Heart right ventricle (tissue), 16 donors: ENCODE data around the gene MAPKAPK2. TPM values are rescaled to one million over a fixed set of nuclear protein-coding genes. Genes with fewer than 3 reads are reported as not detected.

ENCODE experiments used
- ATAC-seq, 8 donors: fragments of 200-7000 bp; cut with Tn5 transposase; one replicate each; pipeline ENCODE4 v1.9.1; 2020; ENCODE audit warnings: mild to moderate bottlenecking in 8 of 8, moderate library complexity in 8 of 8, moderate number of reproducible peaks in 1 of 8
- DNase-seq, 2 donors: peaks; one replicate each; pipeline ENCODE4 v3.0.0-alpha.2; 2020
- H3K27ac ChIP-seq, 10 donors: fragments of 200-600 bp; sonication (generic) in 2 of 10; one replicate each; pipeline versions ENCODE4 v1.5.0 to v1.8.0; 2020 to 2022; ENCODE audit warnings: mild to moderate bottlenecking in 3 of 10
- H3K27me3 ChIP-seq, 7 donors: fragments of 200-600 bp; one replicate each; pipeline ENCODE4 v1.8.0; 2021 to 2022; ENCODE audit warnings: mild to moderate bottlenecking in 2 of 7
- H3K36me3 ChIP-seq, 9 donors: fragments of 200-600 bp; sonication (generic) in 1 of 9; one replicate each; pipeline versions ENCODE4 v1.5.0 to v1.8.0; 2020 to 2022; ENCODE audit warnings: mild to moderate bottlenecking in 2 of 9
- H3K4me1 ChIP-seq, 9 donors: fragments of 200-600 bp; sonication (generic) in 1 of 9; one replicate each; pipeline versions ENCODE4 v1.5.0 to v1.8.0; 2020 to 2022; ENCODE audit warnings: mild to moderate bottlenecking in 4 of 9
- H3K4me3 ChIP-seq, 10 donors: fragments of 200-600 bp; sonication (generic) in 2 of 10; one replicate each; pipeline versions ENCODE4 v1.5.0 to v1.8.0; 2020 to 2022; ENCODE audit warnings: mild to moderate bottlenecking in 7 of 10, moderate library complexity in 2 of 10
- H3K9me3 ChIP-seq, 11 donors: fragments of 200-600 bp in 10 of 11; sonication (generic) in 2 of 11; one replicate each; pipeline versions ENCODE4 v1.5.0 to v1.8.0; 2013 to 2022; ENCODE audit warnings: mild to moderate bottlenecking in 2 of 11, control low read depth in 1 of 11, moderate library complexity in 1 of 11
- CTCF ChIP-seq, 9 donors: fragments of 200-600 bp; sonication (generic) in 2 of 9; IDR thresholded peaks; one replicate each; pipeline versions ENCODE4 v1.5.0 to v1.8.0; 2021 to 2022; ENCODE audit warnings: antibody characterized with exemption in 9 of 9, mild to moderate bottlenecking in 5 of 9, moderate library complexity in 1 of 9
- WGBS, 2 donors: extraction: QIAGEN DNeasy Blood & Tissue Kit; methylation state at CpG; one replicate each; pipeline ENCODE4 v1.1.7; 2013; ENCODE audit warnings: inconsistent platforms in 1 of 2; 5-methylcytosine and 5-hydroxymethylcytosine counted together
- intact Hi-C, 10 donors: fragments of 100-400 bp; cut with DNase I; formaldehyde crosslinking; loops; one replicate each; pipeline versions ENCODE4 v1.11.1 to v1.14.2; 2022
- polyA plus RNA-seq, 2 donors: library from polyadenylated mRNA; stranded (reverse); fragments of 200-250 nt; gene quantifications; one replicate each; pipeline ENCODE4 v1.2.3, GENCODE V29; 2013
- total RNA-seq, 10 donors: library from RNA; stranded (reverse); fragmentation: NEBNext Ultra II Directional in 3 of 10; extraction: Animal tissue kit (Norgen Biotek cat#: 25700) in 3 of 10; gene quantifications; one replicate each; pipeline versions ENCODE4 v1.2.1 to v1.2.4, GENCODE V29; 2021 to 2023
- donor health status: Arrhythmogenic right ventricular cardiomyopathy.
- donor health status: ischemic (EF 13 %, LVEDD 7.1; RV severe dilation, severe dysfunction).
- donor health status: healthy with polysubstance abuse.
- donor health status: DM: no; HTN: yes; CAD: no.
- donor health status: DM: no; HTN: no; CAD: no.
- donor health status: ischemic (EF 25% LVEDD 6.9; RV normal size, moderate dysfunction).
- donor health status: ischemic (EF 25% LVEDD 5.7; RV mildly dilated, moderate dysfunction).
- donor health status: healthy.
- donor health status: DM: yes; HTN: yes; CAD: no.
- donor health status: Ischemic cardiomyopathy.
- donor health status: ischemic (EF 35%, LVEDD 5.7; RV mildly dilated, moderate dysfunction).
- donor health status: nonischemic (EF 11% LVEDD 7.7; RV severe dilation, severe dysfunction).
- donor health status: DM: yes; HTN: yes; CAD: no.
- donor health status: PGD.
- donor health status: ischemic (EF 29% LVEDD 5.4; RV normal size, mild dysfunction).
- donor health status: nonischemic (EF 23%, LVEDD 6.1; RV moderate dilation, normal function).

Gene MAPKAPK2
- total and polyA plus RNA-seq, 12 donors: 101 to 323 (median 219) TPM

GRCh38 chr1:206657751-206658150, 27.0 kb upstream of the MAPKAPK2 start:
- WGBS, 2 donors: 29 to 34% methylated on average over 6 of the region's 6 CpGs
- DNase-seq (no peak), ATAC-seq (no peak)
- Histone ChIP-seq H3K36me3 (no peaks in the 10 kb centered on the region), H3K4me1 (peaks cover 25 to 93% (median 77%) of the 10 kb centered on the region in 9 donors), H3K4me3 (peak overlapping the region in 5 of 10 donors; percentile 0 to 40 (median 37)), H3K9me3 (no peaks in the 10 kb centered on the region), H3K27me3 (no peaks in the 10 kb centered on the region), H3K27ac (peak overlapping the region in 9 of 10 donors; percentile 69 to 96 (median 86))
- intact Hi-C loops: loop anchor here in 5 of 10 donors (2.0 to 10.0 kb wide), 5 partner anchors 33 to 67 kb away; no protein-coding TSS in a partner anchor
- no peak for TF ChIP-seq CTCF (IDR thresholded peaks at IDR 0.05)

GRCh38 chr1:206658264-206658980, 26.3 kb upstream of the MAPKAPK2 start:
- Histone ChIP-seq H3K27me3 (peaks cover 0 to 1% (median 0%) of the 10 kb centered on the region in 7 donors), H3K4me1 (peaks cover 20 to 93% (median 77%) of the 10 kb centered on the region in 9 donors), H3K36me3 (no peaks in the 10 kb centered on the region), H3K27ac (peak overlapping the region; percentile 68 to 96 (median 84)), H3K9me3 (no peaks in the 10 kb centered on the region), H3K4me3 (peak overlapping the region in 8 of 10 donors; percentile 0 to 40 (median 36))
- 12 to 18% methylated on average over 22 of the region's 22 CpGs for WGBS, 2 donors
- ATAC-seq (peak; percentile 40 to 73 (median 65)), DNase-seq (peak in 1 of 2 donors; percentile 53)
- intact Hi-C loops: loop anchor here in 5 of 10 donors (2.0 to 10.0 kb wide), 5 partner anchors 32 to 66 kb away; no protein-coding TSS in a partner anchor
- peak; percentile 61 to 93 (median 88) for TF ChIP-seq CTCF (IDR thresholded peaks at IDR 0.05)

GRCh38 chr1:206658981-206659273, 25.8 kb upstream of the MAPKAPK2 start:
- ATAC-seq (peak; percentile 7 to 44 (median 14)), DNase-seq (peak in 1 of 2 donors; percentile 28)
- H3K36me3 ChIP-seq: no peaks in the 10 kb centered on the region
- 32 to 55% methylated on average over 7 of the region's 7 CpGs for WGBS, 2 donors
- peak overlapping the region in 7 of 10 donors; percentile 0 to 40 (median 37) for H3K4me3 ChIP-seq
- TF ChIP-seq CTCF (IDR thresholded peaks at IDR 0.05): no peak
- peak overlapping the region; percentile 68 to 96 (median 84) for H3K27ac ChIP-seq
- peaks cover 0 to 6% (median 0%) of the 10 kb centered on the region in 7 donors for H3K27me3 ChIP-seq
- intact Hi-C loops: loop anchor here in 5 of 10 donors (2.0 to 10.0 kb wide), 5 partner anchors 32 to 66 kb away; no protein-coding TSS in a partner anchor
- H3K4me1 ChIP-seq: peaks cover 23 to 93% (median 78%) of the 10 kb centered on the region in 9 donors
- no peaks in the 10 kb centered on the region for H3K9me3 ChIP-seq

- DNase-seq (no peak), ATAC-seq (no peak)
- TF ChIP-seq CTCF (IDR thresholded peaks at IDR 0.05): no peak
- Histone ChIP-seq H3K4me3 (no peak overlapping the region), H3K4me1 (peaks cover 19 to 93% (median 76%) of the 10 kb centered on the region in 9 donors), H3K9me3 (no peaks in the 10 kb centered on the region), H3K36me3 (no peaks in the 10 kb centered on the region), H3K27ac (peak overlapping the region; percentile 47 to 96 (median 82)), H3K27me3 (peaks cover 0 to 7% (median 0%) of the 10 kb centered on the region in 7 donors)
- WGBS, 2 donors: 88 to 92% methylated on average over 4 of the region's 4 CpGs
- intact Hi-C loops: no loop called here
Measured at GRCh38 chr1:206660136-206660535, 24.6 kb upstream of the MAPKAPK2 start.
